Raji (cell line): ENCODE measurements around the gene C1QTNF9B.
"Not testable (repeated sequence)": the region's sequence is repeated elsewhere in the genome, so short reads cannot be mapped to it uniquely, and the experiment has no call there.

Source experiments
- POLR2A ChIP-seq: IDR thresholded peaks from 2 replicates; pipeline ENCODE4 v1.6.1; 2011; ENCODE audit warnings: low read depth, low read length, control low read depth; ENCODE audit not compliant: insufficient read depth

Gene C1QTNF9B

GRCh38 chr13:23897452-23897919, at the start of gene C1QTNF9B:
Gene C1QTNF9B (minus strand): TSS chr13:23897502.
- TF ChIP-seq POLR2A: not testable (repeated sequence)

GRCh38 chr13:23946900-23947299, 49.6 kb upstream of the C1QTNF9B start:
- TF ChIP-seq POLR2A: no peak

GRCh38 chr13:23946067-23946466, 48.8 kb upstream of the C1QTNF9B start:
- TF ChIP-seq POLR2A: no peak

- no peak for TF ChIP-seq POLR2A
Measured at GRCh38 chr13:23945612-23946011, 48.3 kb upstream of the C1QTNF9B start.

- TF ChIP-seq POLR2A: no peak
Measured at GRCh38 chr13:23941211-23941610, 43.9 kb upstream of the C1QTNF9B start.

- no peak for TF ChIP-seq POLR2A
Measured at GRCh38 chr13:23934520-23934919, 37.2 kb upstream of the C1QTNF9B start.

GRCh38 chr13:23928985-23929384, 31.7 kb upstream of the C1QTNF9B start:
- TF ChIP-seq POLR2A: no peak

- TF ChIP-seq POLR2A: no peak
Measured at GRCh38 chr13:23923031-23923430, 25.7 kb upstream of the C1QTNF9B start.

GRCh38 chr13:23922005-23922932, 25.0 kb upstream of the C1QTNF9B start:
- TF ChIP-seq POLR2A: no peak

- no peak for TF ChIP-seq POLR2A
Measured at GRCh38 chr13:23921451-23921888, 24.2 kb upstream of the C1QTNF9B start.

- no peak for TF ChIP-seq POLR2A
Measured at GRCh38 chr13:23919006-23919405, 21.7 kb upstream of the C1QTNF9B start.

- TF ChIP-seq POLR2A: no peak
Measured at GRCh38 chr13:23918208-23918607, 20.9 kb upstream of the C1QTNF9B start.

GRCh38 chr13:23915308-23915707, 18.0 kb upstream of the C1QTNF9B start:
- no peak for TF ChIP-seq POLR2A

- TF ChIP-seq POLR2A: no peak
Measured at GRCh38 chr13:23912469-23912868, 15.2 kb upstream of the C1QTNF9B start.

- no peak for TF ChIP-seq POLR2A
Measured at GRCh38 chr13:23909606-23910005, 12.3 kb upstream of the C1QTNF9B start.

- no peak for TF ChIP-seq POLR2A
Measured at GRCh38 chr13:23905766-23906165, 8.5 kb upstream of the C1QTNF9B start.
